Vagina (tissue), 2 donors: ENCODE results near the gene KRT38.
"Not testable (repeated sequence)": the region's sequence is repeated elsewhere in the genome, so short reads cannot be mapped to it uniquely, and the experiment has no call there.

ENCODE experiments used
- CTCF ChIP-seq, 3 experiments: fragments of 450-650 bp in 2 of 3; fragments of 200-600 bp in 1 of 3; sonication (generic) in 1 of 3; IDR thresholded peaks; one replicate each; pipeline ENCODE4 v1.5.1; 2017 to 2019; ENCODE audit warnings: antibody characterized with exemption in 3 of 3, mild to moderate bottlenecking in 2 of 3, moderate library complexity in 2 of 3
- POLR2A ChIP-seq, 2 donors: fragments of 450-650 bp; IDR thresholded peaks; one replicate each; pipeline ENCODE4 v1.6.1; 2017; ENCODE audit warnings: antibody characterized with exemption in 2 of 2, mild to moderate bottlenecking in 2 of 2, moderate library complexity in 2 of 2

GRCh38 chr17:41422586-41422985 is 18.2 kb downstream of the KRT38 start:
- TF ChIP-seq CTCF, POLR2A (IDR thresholded peaks at IDR 0.05): not testable (repeated sequence)
